ENCODE measurements around the gene GDF7.
"Not testable (repeated sequence)": the region's sequence is repeated elsewhere in the genome, so short reads cannot be mapped to it uniquely, and the experiment has no call there.

The GDF7 gene

DNA sequence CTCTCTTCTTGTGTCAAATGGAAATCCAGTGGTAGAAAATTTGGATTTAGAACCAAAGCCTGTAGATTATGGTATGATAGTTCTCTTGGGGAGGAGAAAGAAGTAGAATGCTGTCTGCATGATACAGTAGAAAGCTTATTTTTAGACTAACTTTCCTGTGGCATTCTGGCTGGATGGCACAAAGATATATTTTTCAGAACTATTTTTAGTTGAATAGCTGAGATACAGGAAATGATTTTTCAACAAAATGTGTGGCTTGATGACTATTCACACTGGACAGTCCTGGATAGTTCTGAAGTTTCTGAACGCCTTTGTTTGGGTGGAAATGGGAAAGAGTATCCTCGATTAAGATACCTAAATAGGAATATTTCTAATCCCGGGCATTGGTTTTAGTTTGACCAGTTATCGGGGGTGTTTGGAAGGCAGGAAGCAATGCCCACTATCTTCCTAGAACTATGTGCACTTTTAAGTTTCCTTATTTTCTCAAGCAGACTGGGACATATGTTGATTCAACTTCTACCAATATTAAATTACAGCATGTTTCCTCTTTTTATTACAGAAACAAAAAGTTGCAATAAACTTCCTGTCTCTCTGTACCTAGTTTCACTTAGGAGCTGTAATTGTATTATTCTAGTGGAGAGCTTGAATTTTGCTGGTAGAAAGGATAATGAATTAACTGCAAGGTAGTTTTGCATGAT lies 32.1 kb downstream of the GDF7 start:
- ChIA-PET POLR2A (no interaction called here), CTCF (no interaction called here)
- TF ChIP-seq, protein P1, sequence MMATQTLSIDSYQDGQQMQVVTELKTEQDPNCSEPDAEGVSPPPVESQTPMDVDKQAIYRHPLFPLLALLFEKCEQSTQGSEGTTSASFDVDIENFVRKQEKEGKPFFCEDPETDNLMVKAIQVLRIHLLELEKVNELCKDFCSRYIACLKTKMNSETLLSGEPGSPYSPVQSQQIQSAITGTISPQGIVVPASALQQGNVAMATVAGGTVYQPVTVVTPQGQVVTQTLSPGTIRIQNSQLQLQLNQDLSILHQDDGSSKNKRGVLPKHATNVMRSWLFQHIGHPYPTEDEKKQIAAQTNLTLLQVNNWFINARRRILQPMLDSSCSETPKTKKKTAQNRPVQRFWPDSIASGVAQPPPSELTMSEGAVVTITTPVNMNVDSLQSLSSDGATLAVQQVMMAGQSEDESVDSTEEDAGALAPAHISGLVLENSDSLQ (IDR thresholded peaks at IDR 0.05) = no peak
- TF ChIP-seq HDGF (IDR thresholded peaks at IDR 0.05; ENCODE audit: borderline replicate concordance) = no peak
- TF ChIP-seq ARNT (IDR thresholded peaks at IDR 0.05) = no peak
- TF ChIP-seq NFRKB (IDR thresholded peaks at IDR 0.05) = no peak
- TF ChIP-seq TARDBP (IDR thresholded peaks at IDR 0.05) = no peak
- TF ChIP-seq FOXK2 (IDR thresholded peaks at IDR 0.05) = no peak
- TF ChIP-seq FOXA1 (IDR thresholded peaks at IDR 0.05) = no peak
- no peak for TF ChIP-seq SP1 (IDR thresholded peaks at IDR 0.05)
- no peak for TF ChIP-seq BHLHE40 (IDR thresholded peaks at IDR 0.05; ENCODE audit: borderline replicate concordance)
- no peak for TF ChIP-seq CTBP1 (IDR thresholded peaks at IDR 0.05; ENCODE audit: borderline replicate concordance)
- TF ChIP-seq L3MBTL2 (conservative IDR thresholded peaks at IDR 0.05) = no peak
- TF ChIP-seq ELF4 (IDR thresholded peaks at IDR 0.05) = no peak
- no peak for TF ChIP-seq SUZ12 (IDR thresholded peaks at IDR 0.05)
- no peak for TF ChIP-seq FOXM1 (IDR thresholded peaks at IDR 0.05; ENCODE audit: borderline replicate concordance)
- no peak for TF ChIP-seq LEF1 (IDR thresholded peaks at IDR 0.05; ENCODE audit: borderline replicate concordance)
- no peak for TF ChIP-seq ZNF384 (IDR thresholded peaks at IDR 0.05)
- no peak for DNase-seq (ENCODE audit: extremely low spot score)

GRCh38 chr2:20702563-20702962 lies 35.6 kb downstream of the GDF7 start:
- no peak for DNase-seq (ENCODE audit: extremely low spot score)
- ChIA-PET POLR2A (no interaction called here), CTCF (no interaction called here)
- TF ChIP-seq ARNT (IDR thresholded peaks at IDR 0.05) = no peak
- no peak for TF ChIP-seq BHLHE40 (IDR thresholded peaks at IDR 0.05; ENCODE audit: borderline replicate concordance)
- TF ChIP-seq ELF4 (IDR thresholded peaks at IDR 0.05) = no peak
- no peak for TF ChIP-seq SP1 (IDR thresholded peaks at IDR 0.05)
- TF ChIP-seq, protein P1 (IDR thresholded peaks at IDR 0.05) = no peak
- TF ChIP-seq TARDBP (IDR thresholded peaks at IDR 0.05) = no peak
- TF ChIP-seq FOXK2 (IDR thresholded peaks at IDR 0.05) = no peak
- no peak for TF ChIP-seq HDGF (IDR thresholded peaks at IDR 0.05; ENCODE audit: borderline replicate concordance)
- no peak for TF ChIP-seq L3MBTL2 (conservative IDR thresholded peaks at IDR 0.05)

GRCh38 chr2:20704886-20705285 lies 37.9 kb downstream of the GDF7 start:
- POLR2A ChIA-PET = no interaction called here
- TF ChIP-seq, protein P1 (IDR thresholded peaks at IDR 0.05) = no peak
- no peak for TF ChIP-seq FOXK2 (IDR thresholded peaks at IDR 0.05)
- TF ChIP-seq ARNT (IDR thresholded peaks at IDR 0.05) = no peak
- no peak for TF ChIP-seq L3MBTL2 (conservative IDR thresholded peaks at IDR 0.05)
- CTCF ChIA-PET = no interaction called here
- DNase-seq (ENCODE audit: extremely low spot score) = no peak

DNA sequence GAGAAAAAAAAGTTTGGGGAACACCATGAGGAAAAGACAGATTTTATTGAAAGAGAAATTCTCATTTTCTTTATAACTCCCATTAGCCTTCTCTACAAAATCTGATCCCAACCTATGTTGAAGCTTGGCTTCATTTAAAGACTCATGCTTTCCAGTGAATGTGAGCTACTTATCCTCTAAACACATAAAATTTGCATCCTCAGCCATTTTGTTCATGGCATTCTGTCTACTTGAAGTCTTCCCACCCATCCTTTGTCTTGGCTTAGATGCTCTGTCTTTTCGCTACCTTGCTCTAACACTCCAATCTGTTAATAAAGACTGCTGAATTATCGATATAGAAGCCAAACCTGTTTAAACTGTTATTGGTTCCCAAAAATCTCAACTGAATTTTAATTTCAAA lies 39.3 kb downstream of the GDF7 start:
- no peak for DNase-seq (ENCODE audit: extremely low spot score)
- ChIA-PET POLR2A (no interaction called here), CTCF (no interaction called here)
- TF ChIP-seq HDGF (IDR thresholded peaks at IDR 0.05; ENCODE audit: borderline replicate concordance) (no peak), FOXA1 (IDR thresholded peaks at IDR 0.05) (no peak), ELF4 (IDR thresholded peaks at IDR 0.05) (no peak), TARDBP (IDR thresholded peaks at IDR 0.05) (no peak), ZNF384 (IDR thresholded peaks at IDR 0.05) (no peak), BHLHE40 (IDR thresholded peaks at IDR 0.05; ENCODE audit: borderline replicate concordance) (no peak), L3MBTL2 (conservative IDR thresholded peaks at IDR 0.05) (no peak), FOXK2 (IDR thresholded peaks at IDR 0.05) (no peak)

DNA sequence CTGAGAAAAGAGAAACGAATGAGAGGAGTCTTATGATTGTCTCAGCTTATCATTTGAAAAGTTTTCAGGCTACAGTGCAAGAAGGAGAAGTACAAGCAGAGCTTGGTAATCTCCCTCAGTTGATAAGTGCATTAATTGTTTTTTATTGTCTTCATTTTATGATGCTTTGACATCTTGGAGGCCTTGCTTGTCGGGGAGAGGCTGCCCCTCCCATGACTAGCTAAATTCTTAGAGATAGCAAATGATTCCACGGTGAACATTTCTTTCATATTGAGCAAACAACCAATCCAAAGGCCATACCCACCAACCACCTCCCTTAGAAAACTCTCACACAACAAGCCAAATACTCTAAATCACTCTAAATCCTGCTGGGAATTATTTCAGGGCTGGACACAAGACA lies 39.8 kb downstream of the GDF7 start:
- TF ChIP-seq ZNF384 (IDR thresholded peaks at IDR 0.05) (no peak), L3MBTL2 (conservative IDR thresholded peaks at IDR 0.05) (no peak), FOXK2 (IDR thresholded peaks at IDR 0.05) (no peak), FOXA1 (IDR thresholded peaks at IDR 0.05) (no peak)
- TF ChIP-seq, protein P1 (IDR thresholded peaks at IDR 0.05) = no peak
- CTCF ChIA-PET = no interaction called here
- no peak for DNase-seq (ENCODE audit: extremely low spot score)
- POLR2A ChIA-PET = no interaction called here

GRCh38 chr2:20707601-20708000 lies 40.7 kb downstream of the GDF7 start:
- DNase-seq (ENCODE audit: extremely low spot score) = no peak
- ChIA-PET POLR2A (no interaction called here), CTCF (no interaction called here)
- no peak for TF ChIP-seq ARNT (IDR thresholded peaks at IDR 0.05)
- TF ChIP-seq FOXM1 (IDR thresholded peaks at IDR 0.05; ENCODE audit: borderline replicate concordance) = no peak
- TF ChIP-seq, protein P1 (IDR thresholded peaks at IDR 0.05) = no peak
- TF ChIP-seq BHLHE40 (IDR thresholded peaks at IDR 0.05; ENCODE audit: borderline replicate concordance) = no peak
- no peak for TF ChIP-seq HDGF (IDR thresholded peaks at IDR 0.05; ENCODE audit: borderline replicate concordance)
- no peak for TF ChIP-seq CTBP1 (IDR thresholded peaks at IDR 0.05; ENCODE audit: borderline replicate concordance)
- no peak for TF ChIP-seq ELF4 (IDR thresholded peaks at IDR 0.05)
- TF ChIP-seq FOXA1 (IDR thresholded peaks at IDR 0.05) = no peak
- no peak for TF ChIP-seq LEF1 (IDR thresholded peaks at IDR 0.05; ENCODE audit: borderline replicate concordance)
- TF ChIP-seq TARDBP (IDR thresholded peaks at IDR 0.05) = no peak
- TF ChIP-seq FOXK2 (IDR thresholded peaks at IDR 0.05) = no peak
- TF ChIP-seq L3MBTL2 (conservative IDR thresholded peaks at IDR 0.05) = no peak

DNA sequence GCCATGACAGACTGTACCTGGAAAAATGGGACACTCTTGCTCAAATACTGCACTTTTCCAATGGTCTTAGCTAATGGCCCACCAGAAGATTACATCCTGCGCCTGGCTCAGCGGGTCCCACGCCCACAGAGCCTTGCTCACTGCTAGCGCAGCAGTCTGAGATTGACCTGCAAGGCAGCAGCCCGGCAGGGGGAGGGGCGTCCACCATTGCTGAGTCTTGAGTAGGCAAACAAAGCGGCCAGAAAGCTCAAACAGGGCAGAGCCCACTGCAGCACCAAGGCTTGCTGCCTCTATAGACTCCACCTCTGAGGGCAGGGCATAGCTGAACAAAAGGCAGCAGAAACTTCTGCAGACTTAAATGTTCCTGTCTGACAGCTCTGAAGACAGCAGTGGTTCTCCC lies 44.7 kb downstream of the GDF7 start:
- POLR2A ChIA-PET, CTCF ChIA-PET: not testable (repeated sequence)

DNA sequence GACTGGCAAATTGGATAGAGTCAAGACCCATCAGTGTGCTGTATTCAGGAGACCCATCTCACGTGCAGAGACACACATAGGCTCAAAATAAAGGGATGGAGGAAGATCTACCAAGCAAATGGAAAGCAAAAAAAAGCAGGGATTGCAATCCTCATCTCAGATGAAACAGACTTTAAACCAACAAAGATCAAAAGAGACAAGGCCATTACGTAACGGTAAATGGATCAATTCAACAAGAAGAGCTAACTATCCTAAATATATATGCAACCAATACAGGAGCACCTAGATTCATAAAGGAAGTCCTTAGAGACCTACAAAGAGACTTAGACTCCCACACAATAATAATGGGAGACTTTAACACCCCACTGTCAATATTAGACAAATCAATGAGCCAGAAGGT lies 46.6 kb downstream of the GDF7 start:
- POLR2A ChIA-PET; CTCF ChIA-PET; DNase-seq (ENCODE audit: extremely low spot score): not testable (repeated sequence)

More for the DNA sequence above, 44.7 kb downstream of the GDF7 start:
- not testable (repeated sequence) for DNase-seq (ENCODE audit: extremely low spot score)

DNA sequence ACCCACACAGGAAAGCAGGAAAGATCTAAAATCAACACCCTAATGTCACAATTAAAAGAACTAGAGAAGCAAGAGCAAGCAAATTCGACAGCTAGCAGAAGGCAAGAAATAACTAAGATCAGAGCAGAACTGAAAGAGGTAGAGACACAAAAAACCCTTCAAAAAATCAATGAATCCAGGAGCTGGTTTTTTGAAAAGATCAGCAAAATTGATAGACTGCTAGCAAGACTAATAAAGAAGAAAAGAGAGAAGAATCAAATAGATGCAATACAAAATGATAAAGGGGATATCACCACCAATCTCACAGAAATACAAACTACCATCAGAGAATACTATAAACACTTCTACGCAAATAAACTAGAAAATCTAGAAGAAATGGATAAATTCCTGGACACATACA lies 47.5 kb downstream of the GDF7 start:
- DNase-seq (ENCODE audit: extremely low spot score); CTCF ChIA-PET; POLR2A ChIA-PET: not testable (repeated sequence)

DNA sequence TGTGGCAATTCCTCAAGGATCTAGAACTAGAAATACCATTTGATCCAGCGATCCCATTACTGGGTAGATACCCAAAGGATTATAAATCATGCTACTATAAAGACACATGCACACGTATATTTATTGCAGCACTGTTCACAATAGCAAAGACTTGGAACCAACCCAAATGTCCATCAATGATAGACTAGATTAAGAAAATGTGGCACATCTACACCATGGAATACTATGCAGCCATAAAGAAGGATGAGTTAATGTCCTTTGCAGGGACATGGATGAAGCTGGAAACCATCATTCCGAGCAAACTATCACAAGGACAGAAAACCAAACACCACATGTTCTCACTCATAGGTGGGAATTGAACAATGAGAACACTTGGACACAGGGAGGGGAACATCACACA lies 49.2 kb downstream of the GDF7 start:
- CTCF ChIA-PET; DNase-seq (ENCODE audit: extremely low spot score); POLR2A ChIA-PET: not testable (repeated sequence)
